NCI-H2227 (cell line): ENCODE measurements around the gene CSTB.
"Not testable (repeated sequence)": the region's sequence is repeated elsewhere in the genome, so short reads cannot be mapped to it uniquely, and the experiment has no call there.

Source experiments
- DNase-seq: peaks from one replicate; lab custom pipeline; 2025; ENCODE audit not compliant: unreplicated experiment; lab: John Stamatoyannopoulos, UW

The CSTB gene

GRCh38 chr21:43775795-43776430 lies at the start of gene CSTB:
CSTB (minus strand) TSS chr21:43776308; CDS start chr21:43776269, 39 bp downstream.
- peak; percentile 92 for DNase-seq

GRCh38 chr21:43825242-43825935 lies 49.3 kb upstream of the CSTB start:
- no peak for DNase-seq

- DNase-seq, result no peak
Measured at GRCh38 chr21:43824333-43825241, 48.5 kb upstream of the CSTB start.

GRCh38 chr21:43822741-43823140 lies 46.6 kb upstream of the CSTB start:
- not testable (repeated sequence) for DNase-seq

GRCh38 chr21:43822166-43822565 lies 46.1 kb upstream of the CSTB start:
- DNase-seq, result not testable (repeated sequence)

GRCh38 chr21:43820466-43820865 lies 44.4 kb upstream of the CSTB start:
- DNase-seq, result no peak

GRCh38 chr21:43819511-43820405 lies 43.6 kb upstream of the CSTB start:
- DNase-seq, result no peak

GRCh38 chr21:43818685-43819084 lies 42.6 kb upstream of the CSTB start:
- no peak for DNase-seq

- no peak for DNase-seq
Measured at GRCh38 chr21:43817157-43818086, 41.3 kb upstream of the CSTB start.

- DNase-seq, result no peak
Measured at GRCh38 chr21:43816611-43817071, 40.5 kb upstream of the CSTB start.

GRCh38 chr21:43815991-43816390 lies 39.9 kb upstream of the CSTB start:
- no peak for DNase-seq

GRCh38 chr21:43815107-43815613 lies 39.1 kb upstream of the CSTB start:
- DNase-seq, result no peak

- DNase-seq, result peak; percentile 8
Measured at GRCh38 chr21:43814215-43815106, 38.4 kb upstream of the CSTB start.

GRCh38 chr21:43813656-43813980 lies 37.5 kb upstream of the CSTB start:
- no peak for DNase-seq

GRCh38 chr21:43812957-43813655 lies 37.0 kb upstream of the CSTB start:
- DNase-seq, result no peak

GRCh38 chr21:43812139-43812821 lies 36.2 kb upstream of the CSTB start:
- DNase-seq, result peak; percentile 15
